Mesenchymal stem cell (in vitro differentiated cells and primary cell): ENCODE data around the gene RBM22.

ENCODE experiments used
- DNase-seq: peaks from one replicate; pipeline ENCODE4 v3.0.0-alpha.2; 2013
- H2AFZ ChIP-seq: one replicate; pipeline ENCODE4 v1.6.1; 2013; ENCODE audit warnings: low read depth, mild to moderate bottlenecking, control low read depth, inconsistent platforms, low read length, moderate library complexity
- H2AK5ac ChIP-seq: 2 replicates; pipeline ENCODE4 v1.6.1; 2013; ENCODE audit warnings: low read length, moderate library complexity, mild to moderate bottlenecking, inconsistent platforms; ENCODE audit not compliant: severe bottlenecking
- H2BK120ac ChIP-seq: one replicate; pipeline ENCODE4 v1.6.1; 2013; ENCODE audit warnings: low read depth, mild to moderate bottlenecking, inconsistent platforms, low read length, moderate library complexity
- H2BK12ac ChIP-seq, 2 experiments: one replicate each; pipeline ENCODE4 v1.6.1; 2013; ENCODE audit warnings: inconsistent platforms in 2 of 2, low read length in 2 of 2, mild to moderate bottlenecking in 2 of 2, moderate library complexity in 2 of 2, control low read depth in 1 of 2
- H2BK15ac ChIP-seq: one replicate; pipeline ENCODE4 v1.6.1; 2013; ENCODE audit warnings: mild to moderate bottlenecking, low read depth, inconsistent platforms; ENCODE audit not compliant: poor library complexity, severe bottlenecking
- H2BK5ac ChIP-seq: 2 replicates; pipeline ENCODE4 v1.6.1; 2013; ENCODE audit warnings: low read depth, mild to moderate bottlenecking, low read length, control low read depth, inconsistent platforms; ENCODE audit not compliant: poor library complexity, severe bottlenecking
- H3K14ac ChIP-seq, 2 experiments: one replicate each; pipeline ENCODE4 v1.6.1; 2013; ENCODE audit warnings: inconsistent platforms in 2 of 2, low read length in 2 of 2, control low read depth in 1 of 2, mild to moderate bottlenecking in 1 of 2, moderate library complexity in 1 of 2
- H3K18ac ChIP-seq, 2 experiments: one replicate each; pipeline ENCODE4 v1.6.1; 2013; ENCODE audit warnings: inconsistent platforms in 2 of 2, low read length in 2 of 2, control low read depth in 1 of 2, low read depth in 1 of 2, mild to moderate bottlenecking in 1 of 2
- H3K23ac ChIP-seq, 2 experiments: one replicate each; pipeline ENCODE4 v1.6.1; 2013; ENCODE audit warnings: inconsistent platforms in 2 of 2, low read length in 2 of 2, mild to moderate bottlenecking in 2 of 2, moderate library complexity in 2 of 2, control low read depth in 1 of 2
- H3K27ac ChIP-seq: 2 replicates; pipeline ENCODE4 v1.5.1; 2013; ENCODE audit warnings: mild to moderate bottlenecking, moderate library complexity, low read length, control low read depth, inconsistent platforms; ENCODE audit not compliant: poor library complexity, severe bottlenecking
- H3K27me3 ChIP-seq, 2 experiments: 2 replicates each; pipeline versions ENCODE4 v1.6.1 to v1.7.0; 2013; ENCODE audit warnings: low read length in 2 of 2, mild to moderate bottlenecking in 2 of 2, moderate library complexity in 2 of 2, control low read depth in 1 of 2, inconsistent platforms in 1 of 2; ENCODE audit not compliant: control insufficient read depth in 1 of 2, insufficient read depth in 1 of 2
- H3K36me3 ChIP-seq, 2 experiments: 2 replicates each; pipeline versions ENCODE4 v1.6.1 to v1.7.0; 2013; ENCODE audit warnings: low read length in 2 of 2, control low read depth in 1 of 2, inconsistent platforms in 1 of 2, low read depth in 1 of 2, mild to moderate bottlenecking in 1 of 2; ENCODE audit not compliant: insufficient read depth in 2 of 2, control insufficient read depth in 1 of 2
- H3K4ac ChIP-seq, 2 experiments: one replicate each; pipeline ENCODE4 v1.6.1; 2013; ENCODE audit warnings: inconsistent platforms in 2 of 2, low read length in 2 of 2, mild to moderate bottlenecking in 2 of 2, moderate library complexity in 2 of 2, control low read depth in 1 of 2, low read depth in 1 of 2
- H3K4me1 ChIP-seq: 2 replicates; pipeline ENCODE4 v1.6.1; 2013; ENCODE audit warnings: low read depth, low read length, control low read depth; ENCODE audit not compliant: control insufficient read depth, insufficient read depth
- H3K4me2 ChIP-seq: 2 replicates; pipeline ENCODE4 v1.6.1; 2013; ENCODE audit warnings: low read length, mild to moderate bottlenecking, inconsistent platforms; ENCODE audit not compliant: poor library complexity, severe bottlenecking
- H3K4me3 ChIP-seq, 2 experiments: 2 replicates each; pipeline versions ENCODE4 v1.5.1 to v1.7.0; 2013; ENCODE audit warnings: low read length in 2 of 2, mild to moderate bottlenecking in 2 of 2, control low read depth in 1 of 2, low read depth in 1 of 2; ENCODE audit not compliant: insufficient read depth in 1 of 2
- H3K79me1 ChIP-seq: replicated peaks from 2 replicates; pipeline ENCODE4 v1.6.1; 2013; ENCODE audit warnings: mild to moderate bottlenecking, control low read depth, low read length, inconsistent platforms; ENCODE audit not compliant: poor library complexity, severe bottlenecking
- H3K9ac ChIP-seq: 2 replicates; pipeline ENCODE4 v1.7.0; 2013; ENCODE audit warnings: mild to moderate bottlenecking, low read length, moderate library complexity
- H3K9me3 ChIP-seq: 2 replicates; pipeline ENCODE4 v1.7.0; 2013; ENCODE audit warnings: mild to moderate bottlenecking, low read length; ENCODE audit not compliant: control insufficient read depth
- H4K8ac ChIP-seq: one replicate; pipeline ENCODE4 v1.6.1; 2013; ENCODE audit warnings: inconsistent platforms, mild to moderate bottlenecking, low read length, moderate library complexity
- H4K91ac ChIP-seq: one replicate; pipeline ENCODE4 v1.6.1; 2013; ENCODE audit warnings: mild to moderate bottlenecking, low read length, inconsistent platforms
- WGBS: methylation state at CpG from one replicate; pipeline ENCODE4 v1.1.7; 2013; ENCODE audit warnings: mixed read lengths; 5-methylcytosine and 5-hydroxymethylcytosine counted together

RBM22 gene

GRCh38 chr5:150650021-150651006, 50.5 kb downstream of the RBM22 start:
- Histone ChIP-seq H2BK120ac (no peak overlapping the region), H3K27ac (no peak overlapping the region), H2AFZ (no peak overlapping the region), H3K14ac (peak overlapping the region in 1 of 2 experiments; percentile 55), H3K79me1 (peaks cover 6% of the 10 kb centered on the region), H3K9me3 (no peaks in the 10 kb centered on the region), H3K18ac (no peak overlapping the region), H3K23ac (peak overlapping the region in 1 of 2 experiments; percentile 32), H3K4me1 (peaks cover 18% of the 10 kb centered on the region), H3K4ac (no peak overlapping the region), H2BK5ac (no peak overlapping the region), H4K8ac (no peak overlapping the region), H3K4me2 (no peak overlapping the region), H2BK15ac (no peak overlapping the region), H2AK5ac (no peak overlapping the region), H2BK12ac (peak overlapping the region in 1 of 2 experiments; percentile 33), H4K91ac (no peak overlapping the region), H3K36me3 (peaks cover 10 to 52% of the 10 kb centered on the region in 2 experiments), H3K4me3 (no peak overlapping the region), H3K9ac (no peak overlapping the region), H3K27me3 (no peaks in the 10 kb centered on the region)
- DNase-seq: no peak
- 87% methylated on average over 33 of the region's 38 CpGs for WGBS

GRCh38 chr5:150649108-150650020, 51.5 kb downstream of the RBM22 start:
- H2AK5ac ChIP-seq: no peak overlapping the region
- H3K27ac ChIP-seq: no peak overlapping the region
- no peak overlapping the region for H2BK15ac ChIP-seq
- WGBS: 97% methylated on average over 46 of the region's 46 CpGs
- no peak overlapping the region for H3K14ac ChIP-seq
- no peak overlapping the region for H4K91ac ChIP-seq
- no peak for DNase-seq
- no peak overlapping the region for H4K8ac ChIP-seq
- no peak overlapping the region for H2AFZ ChIP-seq
- H3K4ac ChIP-seq: no peak overlapping the region
- H3K4me2 ChIP-seq: no peak overlapping the region
- no peaks in the 10 kb centered on the region for H3K27me3 ChIP-seq
- no peaks in the 10 kb centered on the region for H3K9me3 ChIP-seq
- peaks cover 10 to 52% of the 10 kb centered on the region in 2 experiments for H3K36me3 ChIP-seq
- peaks cover 6% of the 10 kb centered on the region for H3K79me1 ChIP-seq
- no peak overlapping the region for H3K23ac ChIP-seq
- H3K4me3 ChIP-seq: no peak overlapping the region
- no peak overlapping the region for H3K9ac ChIP-seq
- H2BK12ac ChIP-seq: no peak overlapping the region
- no peak overlapping the region for H2BK5ac ChIP-seq
- no peak overlapping the region for H2BK120ac ChIP-seq
- H3K4me1 ChIP-seq: peaks cover 27% of the 10 kb centered on the region
- H3K18ac ChIP-seq: no peak overlapping the region

- Histone ChIP-seq H3K4me1 (peaks cover 29% of the 10 kb centered on the region), H2BK12ac (no peak overlapping the region), H3K18ac (no peak overlapping the region), H3K4me3 (no peak overlapping the region), H4K8ac (no peak overlapping the region), H2BK15ac (no peak overlapping the region), H3K36me3 (peaks cover 10 to 52% of the 10 kb centered on the region in 2 experiments), H2AK5ac (no peak overlapping the region), H2BK120ac (no peak overlapping the region), H3K9me3 (no peaks in the 10 kb centered on the region), H3K79me1 (peaks cover 6% of the 10 kb centered on the region), H2AFZ (no peak overlapping the region), H3K4ac (no peak overlapping the region), H3K14ac (no peak overlapping the region), H3K9ac (no peak overlapping the region), H3K4me2 (no peak overlapping the region), H3K27me3 (no peaks in the 10 kb centered on the region), H2BK5ac (no peak overlapping the region), H3K23ac (no peak overlapping the region), H4K91ac (no peak overlapping the region), H3K27ac (no peak overlapping the region)
- WGBS: 94% methylated on average over 16 of the region's 16 CpGs
- DNase-seq: no peak
Observed at GRCh38 chr5:150648294-150649107, 52.4 kb downstream of the RBM22 start.
